Measurements from ENCODE around the gene SLC2A4. TPM values are rescaled to one million over a fixed set of nuclear protein-coding genes. Genes with fewer than 3 reads are reported as not detected.
A peak's percentile ranks its signal among the peaks of the same experiment; 100 is the strongest.

Gene SLC2A4
- total RNA-seq, 1 donor: under 0.01 TPM

- H3K4me3 ChIP-seq (ENCODE audit: low read depth, low read length): peak within 1 kb of the TSS; percentile 56
- DNase-seq (ENCODE audit: low read depth): no peak
- no peak for TF ChIP-seq CTCF (IDR thresholded peaks at IDR 0.05; ENCODE audit: insufficient read depth, low read depth, low read length)
Observed at GRCh38 chr17:7262192-7262934, 19.2 kb upstream of the SLC2A4 start, which contains the start of gene CLDN7. CLDN7 (minus strand) TSS chr17:7262478; CDS start chr17:7262043, 435 bp downstream.

DNA sequence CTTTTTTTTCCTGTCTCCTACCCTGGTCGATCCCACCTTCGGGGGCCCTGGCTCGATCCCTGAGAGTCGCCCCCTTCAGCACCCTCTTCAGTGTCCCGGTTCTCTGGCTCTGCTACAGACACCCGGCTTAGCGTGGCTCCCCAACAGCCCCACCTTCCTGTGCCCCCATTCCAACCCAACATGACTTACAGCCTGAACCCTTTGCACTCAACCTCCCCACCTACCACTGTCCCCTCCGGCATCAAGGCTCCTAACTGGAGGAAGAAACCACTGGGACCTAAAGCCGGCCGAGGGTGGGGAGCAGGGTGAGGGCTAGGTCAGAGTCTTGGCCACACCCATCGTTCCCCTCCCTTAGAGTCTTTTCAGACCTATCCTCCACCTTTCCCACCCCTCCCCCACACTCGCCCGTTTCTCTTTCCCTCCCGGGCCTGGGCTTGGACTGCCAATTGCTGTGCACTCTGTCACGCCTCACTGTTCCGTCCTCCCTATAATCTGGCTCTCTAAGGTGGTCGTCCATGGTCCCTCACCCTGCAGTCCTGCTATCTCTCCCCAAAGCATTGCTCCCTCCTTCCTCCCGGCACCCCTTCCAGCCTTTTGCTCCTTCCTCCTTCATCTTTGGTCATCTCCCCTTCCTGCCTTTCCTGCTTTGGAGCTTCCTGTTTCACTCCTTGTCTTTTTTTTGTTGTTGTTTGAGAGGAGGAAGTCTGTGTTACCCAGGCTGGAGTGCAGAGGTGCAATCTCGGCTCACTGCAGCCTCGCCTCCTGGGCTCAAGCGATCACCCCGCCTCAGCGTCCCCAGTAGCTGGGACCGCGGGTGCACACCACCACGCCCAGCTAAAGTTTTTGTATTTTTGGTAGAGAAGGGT, 18.4 kb upstream of the SLC2A4 start:
- DNase-seq (ENCODE audit: low read depth): no peak
- H3K4me3 ChIP-seq (ENCODE audit: low read depth, low read length): peak overlapping the region; percentile 56
- TF ChIP-seq CTCF (IDR thresholded peaks at IDR 0.05; ENCODE audit: insufficient read depth, low read depth, low read length): no peak

- TF ChIP-seq CTCF (IDR thresholded peaks at IDR 0.05; ENCODE audit: insufficient read depth, low read depth, low read length): no peak
- no peak overlapping the region for H3K4me3 ChIP-seq (ENCODE audit: low read depth, low read length)
- DNase-seq (ENCODE audit: low read depth): no peak
Observed at GRCh38 chr17:7263801-7264078, 17.8 kb upstream of the SLC2A4 start.

- TF ChIP-seq CTCF (IDR thresholded peaks at IDR 0.05; ENCODE audit: insufficient read depth, low read depth, low read length): no peak
- H3K4me3 ChIP-seq (ENCODE audit: low read depth, low read length): no peak overlapping the region
- no peak for DNase-seq (ENCODE audit: low read depth)
Observed at GRCh38 chr17:7266784-7267183, 14.7 kb upstream of the SLC2A4 start.

GRCh38 chr17:7279448-7279847, 2.1 kb upstream of the SLC2A4 start:
- H3K4me3 ChIP-seq (ENCODE audit: low read depth, low read length): no peak overlapping the region
- TF ChIP-seq CTCF (IDR thresholded peaks at IDR 0.05; ENCODE audit: insufficient read depth, low read depth, low read length): no peak
- no peak for DNase-seq (ENCODE audit: low read depth)

GRCh38 chr17:7280519-7281073, 922 bp upstream of the SLC2A4 start:
- H3K4me3 ChIP-seq (ENCODE audit: low read depth, low read length): peak overlapping the region; percentile 50
- peak; percentile 92 for TF ChIP-seq CTCF (IDR thresholded peaks at IDR 0.05; ENCODE audit: insufficient read depth, low read depth, low read length)
- peak; percentile 78 for DNase-seq (ENCODE audit: low read depth)
